ENCODE measurements around the gene ERC2. TPM values are rescaled to one million over a fixed set of nuclear protein-coding genes. Genes with fewer than 3 reads are reported as not detected.

The ERC2 gene
- total and polyA plus RNA-seq, 9 donors = 1.2 to 9.4 (median 5.4) TPM

DNA sequence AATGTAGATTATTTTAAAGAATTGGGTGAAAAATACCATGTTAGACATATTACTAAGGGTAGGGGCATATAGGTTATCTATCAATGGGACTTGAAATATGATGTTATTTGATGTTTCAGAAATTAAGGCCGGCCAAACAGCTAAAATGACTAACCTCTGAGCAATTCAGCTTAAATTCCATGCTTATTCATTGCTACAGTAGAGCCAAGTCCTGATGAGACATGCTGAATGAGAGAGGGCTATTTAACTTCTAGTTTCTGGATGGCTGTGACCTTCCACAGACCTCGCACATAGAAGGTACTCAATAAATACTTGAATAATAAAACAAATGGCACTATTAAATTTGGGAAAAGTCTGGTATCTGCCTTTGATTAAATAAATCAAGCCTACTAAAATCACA, 805.6 kb downstream of the ERC2 start:
- intact Hi-C loops (cut with DNase I) = no loop called here
- Histone ChIP-seq H3K36me3 (no peaks in the 10 kb centered on the region), H3K4me1 (ENCODE audit: insufficient read depth) (no peaks in the 10 kb centered on the region), H3K27ac (no peak overlapping the region), H3K4me3 (no peak overlapping the region), H3K27me3 (no peaks in the 10 kb centered on the region), H3K9me3 (no peaks in the 10 kb centered on the region)
- no peak for DNase-seq
- no peak for TF ChIP-seq CTCF (IDR thresholded peaks at IDR 0.05)
- no peak for TF ChIP-seq EP300 (IDR thresholded peaks at IDR 0.05)
- TF ChIP-seq POLR2A (IDR thresholded peaks at IDR 0.05) = no peak
- 60 to 74% (median 66%) methylated on average over 2 of the region's 2 CpGs for WGBS, 3 donors

DNA sequence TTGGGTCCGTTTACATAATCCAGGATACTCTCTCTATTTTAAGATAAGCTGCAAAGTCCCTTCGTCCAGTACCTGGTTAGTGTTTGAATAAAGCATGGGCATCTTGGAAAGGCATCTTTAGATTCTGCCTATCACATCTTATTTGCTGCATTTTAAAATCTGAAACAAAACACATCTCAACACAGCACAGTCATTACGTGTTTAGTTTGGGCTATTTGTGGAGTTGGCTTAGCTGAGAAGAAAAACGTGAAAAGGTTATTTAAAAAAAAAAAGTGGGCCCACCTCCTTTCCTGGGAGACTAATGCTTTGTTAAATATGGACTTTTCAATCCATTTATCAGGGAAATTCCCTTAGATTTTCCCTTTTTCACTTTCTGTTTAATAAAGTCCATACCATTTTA, 806.7 kb downstream of the ERC2 start:
- TF ChIP-seq EP300 (IDR thresholded peaks at IDR 0.05) (no peak), POLR2A (IDR thresholded peaks at IDR 0.05) (no peak), CTCF (IDR thresholded peaks at IDR 0.05) (no peak)
- no peak overlapping the region for H3K4me3 ChIP-seq
- no peaks in the 10 kb centered on the region for H3K27me3 ChIP-seq
- H3K4me1 ChIP-seq (ENCODE audit: insufficient read depth) = no peaks in the 10 kb centered on the region
- H3K9me3 ChIP-seq = no peaks in the 10 kb centered on the region
- no peak overlapping the region for H3K27ac ChIP-seq
- no peaks in the 10 kb centered on the region for H3K36me3 ChIP-seq
- DNase-seq = no peak
- intact Hi-C loops (cut with DNase I) = no loop called here
- WGBS, 3 donors = 65 to 73% (median 65%) methylated on average over 4 of the region's 4 CpGs

DNA sequence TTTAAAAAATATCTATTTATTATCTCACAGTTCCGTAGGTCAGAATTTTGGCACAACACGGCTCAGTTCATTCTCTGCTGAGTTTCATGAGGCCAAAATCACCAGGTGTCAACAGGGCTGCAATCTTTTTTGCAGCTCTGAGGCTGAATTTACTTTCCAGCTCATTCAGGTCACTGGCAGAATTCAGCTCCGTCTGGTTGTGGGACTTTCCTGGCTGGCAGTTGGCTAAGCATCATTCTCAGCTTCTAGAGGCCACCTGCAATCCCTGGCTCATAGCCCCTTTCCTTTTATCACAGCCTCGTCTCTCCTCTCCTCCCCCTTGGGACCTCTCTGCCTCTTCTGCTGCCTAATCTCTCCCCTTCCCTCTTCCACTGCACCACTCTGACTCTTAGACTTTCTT, 807.1 kb downstream of the ERC2 start:
- no peak overlapping the region for H3K27ac ChIP-seq
- no peaks in the 10 kb centered on the region for H3K9me3 ChIP-seq
- no peak overlapping the region for H3K4me3 ChIP-seq
- no peaks in the 10 kb centered on the region for H3K27me3 ChIP-seq
- TF ChIP-seq POLR2A (IDR thresholded peaks at IDR 0.05) (no peak), EP300 (IDR thresholded peaks at IDR 0.05) (no peak), CTCF (IDR thresholded peaks at IDR 0.05) (no peak)
- DNase-seq = no peak
- H3K36me3 ChIP-seq = no peaks in the 10 kb centered on the region
- 38 to 61% (median 53%) methylated on average over 4 of the region's 4 CpGs for WGBS, 3 donors
- intact Hi-C loops (cut with DNase I) = no loop called here
- no peaks in the 10 kb centered on the region for H3K4me1 ChIP-seq (ENCODE audit: insufficient read depth)

GRCh38 chr3:55660642-55661041, 807.6 kb downstream of the ERC2 start:
- intact Hi-C loops (cut with DNase I) = no loop called here
- DNase-seq = no peak
- TF ChIP-seq CTCF (IDR thresholded peaks at IDR 0.05) (no peak), POLR2A (IDR thresholded peaks at IDR 0.05) (no peak), EP300 (IDR thresholded peaks at IDR 0.05) (no peak)
- 87 to 92% (median 91%) methylated on average over 2 of the region's 2 CpGs for WGBS, 3 donors
- Histone ChIP-seq H3K9me3 (no peaks in the 10 kb centered on the region), H3K4me1 (ENCODE audit: insufficient read depth) (no peaks in the 10 kb centered on the region), H3K27me3 (no peaks in the 10 kb centered on the region), H3K4me3 (no peak overlapping the region), H3K27ac (no peak overlapping the region), H3K36me3 (no peaks in the 10 kb centered on the region)

- H3K27me3 ChIP-seq = no peaks in the 10 kb centered on the region
- TF ChIP-seq EP300 (IDR thresholded peaks at IDR 0.05) (no peak), CTCF (IDR thresholded peaks at IDR 0.05) (no peak), POLR2A (IDR thresholded peaks at IDR 0.05) (no peak)
Measured at GRCh38 chr3:55659701-55660100, 808.6 kb downstream of the ERC2 start.

More at GRCh38 chr3:55659701-55660100, 808.6 kb downstream of the ERC2 start:
- H3K4me1 ChIP-seq (ENCODE audit: insufficient read depth) = no peaks in the 10 kb centered on the region
- 92 to 97% (median 94%) methylated on average over 5 of the region's 5 CpGs for WGBS, 3 donors
- no peaks in the 10 kb centered on the region for H3K9me3 ChIP-seq
- H3K4me3 ChIP-seq = no peak overlapping the region
- intact Hi-C loops (cut with DNase I) = no loop called here
- no peak for DNase-seq
- no peaks in the 10 kb centered on the region for H3K36me3 ChIP-seq
- no peak overlapping the region for H3K27ac ChIP-seq

Measured in ovary (tissue), 9 donors.